NCI-H510A treated with DMSO at 0.1 percent for 48 hours (cell line): ENCODE data around the gene CREB3L4.

Experiments
- DNase-seq: peaks from one replicate; lab custom pipeline; 2025; lab: John Stamatoyannopoulos, UW

CREB3L4 gene

DNA sequence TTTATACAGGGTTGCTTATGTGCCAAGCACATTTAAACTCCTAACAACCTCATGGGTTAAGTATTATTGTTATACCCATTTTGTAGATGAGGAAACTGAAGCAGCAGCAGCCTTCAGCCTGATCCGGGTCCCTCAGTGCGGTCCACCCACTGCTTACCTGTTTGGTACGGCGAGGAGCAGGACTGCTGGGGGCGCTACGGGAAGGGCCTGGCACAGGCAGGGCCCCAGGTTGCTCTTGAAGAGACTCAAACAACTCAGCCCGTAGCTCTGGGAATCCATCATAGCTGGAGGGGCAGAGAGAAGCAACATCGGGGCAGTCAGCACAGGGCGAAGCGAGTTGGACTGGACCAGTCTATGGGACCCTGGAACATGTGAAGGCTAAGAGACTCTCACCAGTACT is 30.4 kb upstream of the CREB3L4 start:
- DNase-seq = no peak

DNA sequence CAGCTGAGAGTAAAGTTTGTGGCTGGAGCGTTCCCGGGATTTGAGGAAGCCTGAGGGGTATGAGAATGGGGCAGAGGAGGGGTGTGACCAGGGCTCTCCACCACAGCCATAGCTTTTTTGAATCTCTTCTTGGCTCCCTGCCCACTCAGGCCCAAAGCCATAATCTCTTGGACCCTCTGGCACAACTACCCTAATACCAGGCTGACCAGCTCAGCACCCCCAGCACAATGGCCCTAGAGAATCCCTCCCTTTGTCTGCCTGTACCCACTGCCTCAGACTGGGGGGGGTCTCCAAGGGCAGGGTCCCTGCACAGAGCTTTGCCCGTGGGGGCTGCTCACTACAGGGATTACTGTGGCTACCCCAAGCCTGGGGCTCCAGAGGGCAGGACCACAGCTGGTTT is 28.7 kb upstream of the CREB3L4 start:
- no peak for DNase-seq

DNA sequence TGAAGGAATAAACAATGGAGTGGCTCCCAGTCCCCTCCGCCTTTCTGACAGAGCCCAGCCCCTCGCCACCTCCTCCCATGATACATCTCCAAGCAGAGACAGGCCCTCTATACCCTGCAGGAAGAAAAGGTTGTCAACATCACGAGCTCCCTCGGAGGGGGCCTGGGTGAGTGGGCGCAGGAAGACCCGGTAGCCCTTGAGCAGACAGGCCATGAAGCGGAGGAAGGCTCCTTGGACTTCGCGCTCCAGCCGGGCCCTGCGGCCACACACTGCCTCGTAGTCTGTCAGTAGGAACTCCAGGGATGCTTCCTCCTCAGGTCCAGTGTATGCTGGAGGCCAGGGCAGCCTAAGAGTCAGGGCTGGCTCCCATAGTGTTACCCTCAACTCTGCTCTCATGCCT is 28.2 kb upstream of the CREB3L4 start:
- no peak for DNase-seq

DNA sequence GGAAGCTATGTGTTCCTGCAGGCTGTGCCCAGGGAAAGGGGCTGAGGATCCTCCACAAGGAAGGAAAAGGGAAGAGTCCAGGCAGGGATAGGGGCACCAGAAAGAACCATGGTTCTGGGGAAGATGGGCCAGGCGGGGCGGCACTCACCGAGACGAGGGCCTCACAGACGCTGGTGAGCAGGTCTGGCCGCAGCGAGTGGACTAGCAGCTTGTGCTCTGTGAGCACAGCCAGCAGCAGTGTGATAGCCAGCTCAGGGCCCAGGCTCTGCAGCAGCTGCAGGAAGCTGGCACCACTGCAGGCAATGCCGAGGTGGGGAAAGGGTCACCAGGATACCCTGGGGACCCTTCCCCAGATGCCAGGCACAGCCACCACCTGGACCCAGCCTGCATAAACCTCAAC is 26.9 kb upstream of the CREB3L4 start:
- no peak for DNase-seq

DNA sequence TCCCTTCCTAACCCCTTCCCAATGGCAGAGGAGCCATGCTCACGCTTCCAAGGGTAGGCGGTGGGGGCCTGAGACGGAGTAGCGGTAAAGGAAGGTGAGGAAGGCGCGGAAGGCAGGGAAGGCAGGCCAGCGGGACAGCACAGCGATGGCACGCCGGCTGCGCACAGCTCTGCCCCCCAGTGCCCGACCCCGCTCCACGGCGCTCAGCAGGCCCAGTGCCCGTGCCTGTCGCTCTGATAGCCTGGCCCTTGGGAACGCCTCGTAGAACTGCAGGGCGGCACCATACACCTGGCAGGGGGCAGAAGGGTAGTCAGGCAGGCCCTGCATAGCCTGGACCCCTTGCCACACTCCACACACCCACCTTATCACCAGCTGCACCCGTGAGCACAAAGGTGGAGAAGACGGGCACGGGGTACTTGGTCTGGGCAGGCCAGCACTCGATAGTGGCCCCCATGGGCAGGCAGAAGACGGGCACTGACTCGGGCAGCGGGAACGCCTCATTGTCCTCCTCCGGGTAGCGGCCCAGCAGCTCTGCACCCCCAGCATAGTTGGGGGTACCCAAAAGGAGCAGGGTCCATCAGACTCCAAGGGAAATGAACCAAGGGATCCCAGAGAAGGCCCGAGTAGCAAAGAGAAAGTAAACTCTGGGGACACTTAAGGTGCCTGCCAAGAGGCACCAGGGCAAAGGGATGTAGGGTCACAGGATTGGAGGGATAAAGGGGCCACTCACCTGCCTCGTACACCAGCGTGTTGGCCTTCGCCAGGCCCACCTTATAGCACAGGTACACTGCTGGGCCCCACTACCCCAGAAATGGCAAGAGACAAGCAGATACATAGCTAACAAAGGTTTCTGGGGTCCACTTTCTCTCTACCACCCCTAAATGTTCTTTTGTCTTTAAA is 25.6 kb upstream of the CREB3L4 start:
- DNase-seq = no peak

DNA sequence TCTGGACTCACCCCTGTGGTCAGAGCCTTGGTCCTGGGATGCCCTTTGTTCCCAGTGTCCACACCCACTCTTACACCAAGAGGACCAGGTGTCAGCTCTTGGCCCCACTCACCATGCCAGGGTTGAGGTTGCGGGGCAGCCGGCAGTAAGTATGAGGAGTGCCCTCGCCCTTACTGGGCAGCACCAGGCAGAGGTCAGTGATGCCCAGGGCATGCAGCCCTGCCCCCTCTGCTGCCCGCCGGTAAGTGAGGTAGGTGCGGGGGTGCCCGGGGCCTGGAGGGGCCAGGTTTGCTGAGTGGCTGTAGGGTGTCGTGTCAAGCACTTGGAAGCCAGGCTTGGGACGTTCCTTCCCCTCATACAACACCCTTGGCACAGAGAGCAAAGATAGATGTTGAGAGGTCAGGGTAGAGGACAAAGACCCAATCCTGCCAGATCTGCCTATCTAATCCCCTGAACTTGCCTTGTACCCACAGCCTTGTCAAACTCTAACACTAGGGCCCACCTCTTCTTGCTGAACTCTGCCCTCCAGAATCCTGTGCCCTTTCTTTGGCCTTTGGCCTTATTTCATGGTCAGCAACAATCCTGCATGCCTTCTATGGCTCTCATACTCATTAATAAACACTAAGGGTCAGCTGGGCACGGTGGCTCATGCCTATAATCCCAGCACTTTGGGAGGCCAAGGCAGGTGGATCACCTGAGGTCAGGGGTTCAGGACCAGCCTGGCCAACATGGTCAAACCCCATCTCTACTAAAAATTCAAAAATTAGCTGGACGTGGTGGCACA is 24.7 kb upstream of the CREB3L4 start:
- DNase-seq = no peak

DNA sequence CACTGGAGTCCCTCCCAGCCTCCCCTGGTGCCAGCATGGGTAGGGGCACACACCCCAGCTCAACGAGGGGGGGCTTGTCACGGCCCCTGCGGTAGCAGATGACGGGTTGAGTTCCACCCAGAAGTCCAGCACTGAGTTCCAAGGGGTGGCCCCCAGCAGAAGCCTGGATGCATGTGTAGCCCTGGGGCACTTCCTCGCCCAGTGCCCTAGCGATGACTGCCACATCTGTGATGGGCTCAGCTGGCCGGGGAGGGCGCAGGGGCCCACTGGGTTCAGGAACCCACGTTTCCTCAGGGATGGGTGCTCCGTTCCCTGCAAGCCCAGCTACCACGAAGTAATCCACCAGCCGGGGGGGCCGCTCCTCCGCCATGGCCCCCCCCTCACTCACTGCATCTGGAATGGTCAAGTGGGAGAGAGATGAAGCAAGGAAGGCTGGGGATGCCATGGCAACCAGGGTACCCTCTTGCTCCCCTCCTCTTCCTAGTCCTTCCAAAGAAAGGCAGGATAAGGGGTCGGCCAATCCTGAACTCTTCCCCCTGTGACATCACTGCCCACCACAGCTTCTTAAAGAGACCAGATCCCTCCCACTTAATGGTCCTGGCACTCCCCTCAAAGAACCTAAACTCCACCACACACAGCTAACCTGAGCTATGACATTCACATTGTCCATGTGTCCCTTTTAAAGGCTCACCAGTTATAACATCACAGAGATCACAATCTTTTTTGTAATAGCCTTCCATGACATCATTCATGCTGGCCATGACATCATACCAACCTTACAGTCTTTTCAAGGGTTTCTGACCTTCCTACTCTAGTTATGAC is 23.5 kb upstream of the CREB3L4 start:
- DNase-seq = no peak

DNA sequence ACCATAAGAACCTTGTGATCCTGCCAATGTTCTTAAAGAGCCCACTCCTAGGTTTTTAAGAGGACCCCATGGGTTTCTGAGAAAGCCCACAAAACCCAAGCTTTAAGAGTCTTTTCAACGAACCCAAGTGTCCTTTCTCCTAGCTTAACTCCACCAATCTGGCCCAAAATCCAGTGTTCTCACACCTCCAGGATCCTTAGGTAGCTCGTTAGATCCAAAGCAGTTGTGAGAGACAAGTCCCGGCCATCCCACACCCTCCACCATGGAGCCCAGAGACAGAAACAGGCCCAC is 22.9 kb upstream of the CREB3L4 start:
- DNase-seq = no peak

DNA sequence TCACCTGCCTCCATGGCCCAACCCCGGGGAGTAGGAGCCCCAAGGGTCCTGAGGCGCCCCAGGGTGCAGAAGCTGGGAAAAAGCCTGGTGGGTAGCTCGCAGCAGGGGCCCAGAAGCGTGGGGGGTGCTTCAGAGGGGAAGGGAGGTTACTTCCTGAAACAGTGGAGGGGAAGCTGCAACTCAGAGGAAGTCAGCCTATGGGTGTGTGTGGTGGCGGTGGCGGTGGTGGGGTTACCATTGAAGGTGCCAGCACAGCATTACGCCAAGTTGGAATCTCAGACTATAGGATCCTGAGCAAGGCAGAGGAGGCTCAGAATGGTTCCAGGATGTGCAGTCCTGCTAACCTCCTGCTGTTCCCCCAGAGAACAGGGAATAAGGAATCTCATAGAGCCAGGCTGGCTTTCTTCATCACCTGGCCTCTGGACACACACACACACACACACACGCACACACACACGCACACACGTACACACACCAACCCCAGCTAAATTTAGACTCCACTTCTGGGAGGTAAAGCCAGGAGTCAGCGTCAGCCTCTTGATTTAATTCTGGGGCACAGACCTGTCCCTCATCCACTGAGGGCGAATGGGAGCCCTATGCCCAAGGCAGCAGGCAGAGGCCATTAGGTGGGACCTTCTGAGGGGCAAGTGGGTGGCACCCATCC is 22.4 kb upstream of the CREB3L4 start:
- DNase-seq = no peak

DNA sequence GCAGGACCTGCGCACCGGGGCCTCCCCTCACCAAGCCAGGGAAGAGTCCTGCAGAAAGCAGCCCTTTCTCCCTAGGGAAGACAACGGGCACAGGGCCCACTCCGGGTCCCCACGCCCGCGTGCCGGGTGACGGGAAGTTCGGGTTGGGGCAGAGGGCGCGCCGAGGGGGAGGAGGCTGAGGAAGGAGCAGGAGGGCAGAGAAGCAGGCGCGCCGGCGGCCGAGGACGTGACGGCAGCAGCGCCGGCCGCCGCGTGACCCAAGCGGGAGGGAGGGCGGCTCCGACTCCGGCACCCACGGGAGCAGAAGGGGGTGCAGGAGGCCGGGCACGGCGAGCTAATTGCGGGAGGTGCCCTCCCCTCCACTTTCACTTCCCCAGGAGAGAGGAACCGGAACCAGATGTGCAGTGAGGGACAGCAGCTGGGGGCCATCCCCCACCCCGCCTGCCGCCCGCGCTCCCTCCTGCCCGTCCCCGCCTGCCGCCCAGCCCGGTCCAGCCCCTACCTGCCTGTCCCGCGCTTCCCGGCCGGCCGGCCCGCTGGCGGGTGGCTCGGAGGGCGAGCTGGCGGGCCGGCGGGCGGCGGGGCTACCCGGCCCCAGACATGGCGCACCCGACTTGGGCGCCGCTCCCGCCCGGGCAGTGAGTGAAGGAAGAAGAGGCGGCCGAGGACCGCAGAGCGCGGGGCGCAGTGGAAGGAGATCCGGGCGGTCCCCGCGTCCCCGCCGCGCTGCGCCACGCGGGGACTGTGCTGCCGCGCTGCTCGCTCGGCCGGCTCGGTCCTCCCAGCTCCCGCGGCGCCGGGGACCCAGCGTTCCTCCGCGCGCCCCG is 21.7 kb upstream of the CREB3L4 start:
- DNase-seq = peak; percentile 48

DNA sequence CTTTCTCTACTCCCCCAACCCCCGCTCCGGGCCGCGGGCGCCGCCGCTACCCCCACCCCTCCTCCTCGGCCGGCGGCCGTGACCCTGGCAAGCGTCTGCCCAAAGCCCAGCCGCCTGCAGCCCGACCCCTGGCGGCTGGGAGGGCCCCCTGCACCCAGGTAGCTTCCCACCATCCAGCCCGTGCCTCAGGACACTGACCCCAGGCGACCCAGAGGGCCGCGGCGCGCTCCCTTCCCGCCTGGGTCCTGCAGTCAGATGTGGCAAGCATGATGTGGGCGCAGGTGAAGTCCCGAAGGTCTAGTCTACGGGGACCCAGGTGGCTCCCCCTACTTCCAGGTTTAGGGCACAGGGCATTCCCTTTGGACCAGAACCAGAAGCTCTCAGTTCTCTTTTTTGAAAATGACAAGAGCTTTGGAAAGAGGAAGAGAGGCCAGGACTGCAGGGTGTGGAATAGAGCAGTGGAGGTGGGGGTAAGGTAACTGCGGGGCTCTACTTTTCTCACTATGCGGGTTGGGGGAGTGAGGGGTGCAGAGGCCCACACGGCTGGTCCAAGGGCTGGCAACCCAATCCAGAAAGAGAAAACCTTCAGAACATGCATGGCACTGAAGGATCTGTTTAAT is 21.0 kb upstream of the CREB3L4 start, which contains the start of gene DENND4B:
Gene DENND4B, minus strand, starts transcription at position 97 of the 620 bp plus-strand sequence. CDS start 2,344 bp downstream, outside the sequence.
- DNase-seq = peak; percentile 74

DNA sequence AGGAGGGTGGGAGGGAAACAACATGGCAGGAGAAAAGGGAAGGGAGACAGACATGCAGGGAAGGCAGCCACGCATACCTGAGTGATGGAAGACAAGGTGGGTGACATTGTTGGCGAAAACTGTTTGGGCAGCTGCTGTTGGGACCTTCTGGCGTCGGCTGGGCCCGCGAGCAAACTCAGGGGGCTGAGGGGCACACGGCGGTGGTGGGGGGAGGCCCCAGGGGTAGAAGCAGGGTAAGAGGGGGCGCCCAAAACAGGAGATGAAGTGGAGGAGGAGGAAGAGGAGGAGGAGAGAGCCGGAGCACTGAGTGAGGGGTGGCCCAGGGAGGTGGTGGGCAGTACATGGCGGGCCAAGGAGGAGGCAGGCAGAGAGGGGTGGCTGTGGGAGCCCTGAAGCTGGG is 16.5 kb upstream of the CREB3L4 start:
- DNase-seq = no peak

DNA sequence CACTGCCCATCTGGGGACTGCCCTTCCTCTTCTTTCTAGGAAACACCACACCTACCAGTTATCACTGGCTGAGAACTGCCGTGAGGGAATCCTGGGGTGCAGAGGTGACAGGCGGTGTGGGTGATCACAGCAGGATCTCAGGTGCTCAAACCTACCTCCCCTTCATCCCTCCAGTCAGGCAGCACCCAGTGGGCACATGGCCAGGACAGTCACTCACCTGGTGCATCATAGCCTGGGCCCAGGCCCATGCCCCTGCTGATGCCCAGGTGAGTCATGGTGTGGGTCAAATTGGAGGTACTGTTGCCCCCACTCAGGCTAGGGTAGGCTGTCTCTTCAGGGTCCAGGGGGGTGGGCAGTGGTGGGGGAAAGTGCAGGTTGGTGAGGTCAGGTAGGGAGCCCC is 15.9 kb upstream of the CREB3L4 start:
- DNase-seq = no peak

DNA sequence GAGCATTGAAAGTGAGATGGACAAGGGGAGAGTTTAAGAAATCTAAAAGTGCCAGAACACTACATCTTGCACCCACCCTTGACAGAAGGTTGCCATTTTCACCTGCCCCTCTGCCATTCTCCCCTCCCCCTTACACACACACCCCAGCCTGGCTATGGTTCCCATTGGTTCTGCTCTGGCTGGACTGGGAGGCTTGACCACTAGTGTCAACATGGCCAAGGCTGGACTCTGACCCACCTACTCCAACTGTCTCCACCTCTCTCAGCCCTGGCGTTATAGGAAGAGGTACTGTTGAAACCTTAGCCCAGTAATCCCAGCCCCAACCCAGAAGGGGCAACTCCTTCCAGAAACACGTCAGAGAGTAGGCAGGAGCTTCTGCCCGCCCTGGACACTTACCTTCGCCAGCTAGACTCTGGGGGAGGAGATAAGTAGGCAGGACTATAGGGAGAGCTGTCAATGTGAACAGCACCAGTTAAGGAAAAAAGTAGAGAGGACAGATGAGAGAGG is 13.8 kb upstream of the CREB3L4 start:
- DNase-seq = no peak

DNA sequence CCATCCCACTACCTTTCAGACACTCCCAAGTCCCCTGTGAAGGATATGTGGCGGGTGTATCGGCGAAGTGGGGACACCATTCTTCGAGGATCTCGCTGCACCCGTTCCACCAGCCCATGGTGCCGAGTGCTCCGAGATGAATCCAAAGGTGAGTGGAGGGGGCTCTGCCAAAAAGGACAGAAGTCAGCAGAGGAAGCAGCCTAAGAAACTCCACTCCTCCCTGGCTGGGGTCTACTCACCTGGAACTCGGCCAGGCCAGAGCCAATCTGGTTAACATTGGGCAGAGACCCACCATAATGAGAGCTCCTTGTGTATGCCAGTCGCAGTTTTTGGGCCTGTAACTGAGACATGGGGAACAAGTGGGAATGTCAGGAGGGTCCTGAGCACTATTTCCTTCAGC is 12.9 kb upstream of the CREB3L4 start:
- DNase-seq = no peak

DNA sequence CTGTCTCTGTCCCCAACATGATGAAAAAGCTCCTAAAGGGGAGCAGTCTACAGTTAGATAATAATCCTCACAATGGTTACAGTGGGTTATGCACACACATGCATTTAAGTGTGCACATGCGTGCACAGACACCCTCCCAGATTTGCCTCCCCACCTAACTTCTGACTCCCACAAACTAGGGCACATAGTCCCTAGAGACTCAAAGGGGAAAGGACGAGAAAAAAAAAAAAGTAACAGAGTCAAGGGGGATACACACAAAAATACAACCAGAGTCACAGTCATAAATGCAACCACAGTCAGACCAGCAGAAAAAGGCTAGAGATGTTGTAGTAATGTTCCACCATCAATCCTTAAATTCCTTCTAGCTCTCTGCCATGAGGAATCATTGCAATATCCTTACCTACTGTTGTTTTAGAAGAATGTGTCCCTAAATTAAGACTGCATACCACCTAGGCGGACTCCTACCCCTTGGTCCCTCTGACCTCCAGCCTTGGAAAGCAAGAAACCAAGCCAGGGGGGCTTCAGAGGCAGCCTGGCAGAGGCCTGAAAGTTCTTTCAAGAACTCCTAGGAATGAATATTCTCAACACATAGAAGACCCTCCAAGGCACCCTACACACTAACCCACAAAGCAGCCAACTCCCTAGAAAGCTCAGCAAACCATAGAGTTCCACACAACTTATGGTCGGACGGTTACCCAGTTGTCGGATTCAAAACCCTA is 10.5 kb upstream of the CREB3L4 start:
- DNase-seq = no peak

DNA sequence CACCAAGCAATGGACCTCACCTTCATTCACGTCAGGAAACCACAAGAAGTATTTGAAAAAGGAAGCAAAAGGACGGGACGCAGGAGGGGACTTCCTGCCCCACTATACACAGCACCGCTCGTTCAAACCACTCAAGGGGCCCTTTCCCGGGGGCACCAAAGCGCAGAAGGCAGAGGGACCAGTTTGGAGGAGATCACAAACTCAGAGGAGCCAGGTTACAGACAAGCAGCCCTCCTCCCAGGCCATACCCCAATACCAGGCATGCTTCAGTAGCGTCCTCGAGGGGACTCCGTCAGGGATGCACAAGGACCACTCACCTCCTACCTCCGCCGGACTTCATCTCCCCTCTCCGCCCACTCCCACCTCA is 10.0 kb upstream of the CREB3L4 start:
- peak; percentile 72 for DNase-seq

DNA sequence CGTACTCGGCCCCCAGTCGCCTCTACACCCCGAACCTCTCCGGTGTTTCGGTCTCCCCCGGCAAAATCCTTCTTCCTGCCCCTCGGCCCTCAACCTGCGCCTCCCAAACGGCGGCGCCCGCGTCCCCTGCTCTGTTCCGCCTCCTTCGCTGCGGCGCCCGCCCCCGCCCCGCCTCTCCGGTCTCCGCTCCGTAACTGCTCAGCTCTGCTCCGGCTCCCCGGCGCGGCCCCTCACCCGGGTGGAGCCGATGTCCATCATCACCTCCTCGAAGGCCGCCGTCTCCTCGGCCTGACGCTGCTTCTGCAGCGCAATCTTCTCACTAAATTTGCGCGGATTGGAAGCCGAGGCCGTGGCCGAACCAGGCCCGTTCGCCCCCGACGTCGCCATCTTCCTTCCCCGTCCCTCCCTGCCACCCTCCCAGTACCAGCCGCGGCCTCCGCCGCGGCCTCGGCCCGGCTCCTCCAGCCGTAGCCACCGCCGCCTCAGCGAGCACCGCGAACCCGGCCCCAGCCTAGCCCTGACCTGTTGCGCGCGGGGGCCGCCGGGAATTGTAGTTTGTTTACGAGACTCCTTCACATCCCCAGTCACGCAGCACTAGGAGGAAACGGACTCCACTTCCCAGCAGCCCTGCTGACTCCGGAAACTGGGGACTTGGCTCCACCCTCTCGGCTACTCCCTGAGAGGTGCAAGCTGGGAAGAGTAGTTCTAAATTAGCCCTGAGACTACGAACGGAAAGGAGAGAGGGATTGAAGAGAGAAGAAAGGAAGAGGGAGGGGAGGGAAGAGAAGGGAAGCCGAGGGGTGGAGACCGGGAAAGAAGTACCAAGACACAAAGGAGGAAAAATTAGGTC is 9.4 kb upstream of the CREB3L4 start, which contains the start of gene CRTC2:
Gene CRTC2, minus strand, starts transcription at position 502 of the 850 bp plus-strand sequence. Its CDS starts 115 bp downstream, at position 387.
- DNase-seq = peak; percentile 99

DNA sequence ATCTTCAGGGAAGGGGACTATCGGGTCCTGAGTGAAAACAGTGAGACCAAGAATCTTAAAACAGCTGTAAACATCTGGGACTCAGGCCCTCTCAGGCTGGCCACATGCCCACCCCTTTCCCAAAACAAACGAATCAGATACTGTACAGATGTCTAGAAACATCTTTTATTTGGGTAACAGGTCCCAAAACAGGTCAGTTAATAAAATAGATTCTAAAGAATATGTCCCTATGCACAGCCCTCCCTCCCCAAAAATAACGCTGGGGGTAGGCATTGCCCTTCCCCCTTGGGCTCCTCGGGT is 8.8 kb upstream of the CREB3L4 start:
- DNase-seq = no peak
